ENCODE measurements around the gene ZPBP2. TPM values are rescaled to one million over a fixed set of nuclear protein-coding genes. Genes with fewer than 3 reads are reported as not detected.

ZPBP2 gene
- total RNA-seq, 1 donor = not detected

- DNase-seq (ENCODE audit: low read depth) = no peak
- TF ChIP-seq, protein P1, sequence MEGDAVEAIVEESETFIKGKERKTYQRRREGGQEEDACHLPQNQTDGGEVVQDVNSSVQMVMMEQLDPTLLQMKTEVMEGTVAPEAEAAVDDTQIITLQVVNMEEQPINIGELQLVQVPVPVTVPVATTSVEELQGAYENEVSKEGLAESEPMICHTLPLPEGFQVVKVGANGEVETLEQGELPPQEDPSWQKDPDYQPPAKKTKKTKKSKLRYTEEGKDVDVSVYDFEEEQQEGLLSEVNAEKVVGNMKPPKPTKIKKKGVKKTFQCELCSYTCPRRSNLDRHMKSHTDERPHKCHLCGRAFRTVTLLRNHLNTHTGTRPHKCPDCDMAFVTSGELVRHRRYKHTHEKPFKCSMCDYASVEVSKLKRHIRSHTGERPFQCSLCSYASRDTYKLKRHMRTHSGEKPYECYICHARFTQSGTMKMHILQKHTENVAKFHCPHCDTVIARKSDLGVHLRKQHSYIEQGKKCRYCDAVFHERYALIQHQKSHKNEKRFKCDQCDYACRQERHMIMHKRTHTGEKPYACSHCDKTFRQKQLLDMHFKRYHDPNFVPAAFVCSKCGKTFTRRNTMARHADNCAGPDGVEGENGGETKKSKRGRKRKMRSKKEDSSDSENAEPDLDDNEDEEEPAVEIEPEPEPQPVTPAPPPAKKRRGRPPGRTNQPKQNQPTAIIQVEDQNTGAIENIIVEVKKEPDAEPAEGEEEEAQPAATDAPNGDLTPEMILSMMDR (IDR thresholded peaks at IDR 0.05; ENCODE audit: insufficient read depth, low read length) = no peak
- peak overlapping the region; percentile 81 for H3K4me3 ChIP-seq (ENCODE audit: low read depth, low read length)
Measured at GRCh38 chr17:39926135-39926587, 58.2 kb downstream of the ZPBP2 start.

DNA sequence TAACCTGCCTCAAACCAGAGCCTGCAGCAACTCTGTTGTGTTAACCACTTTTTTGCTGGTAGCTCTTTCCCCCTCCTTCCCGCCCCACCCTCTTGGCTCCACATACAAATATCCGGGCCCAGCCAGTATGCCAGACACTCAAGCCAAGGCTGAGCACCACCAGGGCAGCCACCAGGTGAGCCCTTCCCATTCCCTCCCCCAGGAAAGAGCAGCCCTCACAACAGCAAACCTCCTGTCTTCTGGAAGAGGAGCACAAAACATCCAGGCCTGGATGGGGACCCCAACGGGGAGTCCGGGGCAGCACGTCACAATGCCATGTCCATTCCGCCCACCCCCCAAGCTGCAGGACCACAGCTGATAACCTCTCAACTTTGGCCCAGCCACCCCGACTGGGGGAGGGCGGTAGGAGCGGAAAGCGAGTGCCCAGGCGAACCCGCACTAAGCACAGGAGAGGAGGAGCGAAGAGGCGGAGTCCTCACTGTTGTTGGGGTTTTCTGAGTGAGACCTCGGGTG is 58.6 kb downstream of the ZPBP2 start:
- TF ChIP-seq, protein P1 (IDR thresholded peaks at IDR 0.05; ENCODE audit: insufficient read depth, low read length) = no peak
- H3K4me3 ChIP-seq (ENCODE audit: low read depth, low read length) = peak overlapping the region; percentile 81
- DNase-seq (ENCODE audit: low read depth) = peak; percentile 59

Small RNA genes within 50 kb of the gene (small RNA-seq; reads per million reads assigned to genes)
- not detected for gene AC090844.1

Other genes with a start within 250 kb of the ZPBP2 start
- gene PPP1R1B, start 241.2 kb upstream of the ZPBP2 start, total RNA-seq (ENCODE audit: low replicate concordance) = 4.1 and 9.0 TPM in 2 replicates
- 18.6 and 20.8 TPM in 2 replicates for gene STARD3, start 231.1 kb upstream of the ZPBP2 start, total RNA-seq (ENCODE audit: low replicate concordance)
- gene TCAP, start 202.9 kb upstream of the ZPBP2 start, total RNA-seq (ENCODE audit: low replicate concordance) = 0.36 and 0.49 TPM in 2 replicates
- not detected in 2 replicates for gene PNMT, start 199.7 kb upstream of the ZPBP2 start, total RNA-seq (ENCODE audit: low replicate concordance)
- 9.7 and 11.1 TPM in 2 replicates for gene PGAP3, start 180.1 kb upstream of the ZPBP2 start, total RNA-seq (ENCODE audit: low replicate concordance)
- gene ERBB2, start 168.1 kb upstream of the ZPBP2 start, total RNA-seq (ENCODE audit: low replicate concordance) = 37.4 and 67.0 TPM in 2 replicates
- 33.1 and 76.0 TPM in 2 replicates for gene MIEN1, start 137.7 kb upstream of the ZPBP2 start, total RNA-seq (ENCODE audit: low replicate concordance)
- 1.7 TPM in 1 of 2 replicates, not detected in the other for gene GRB7, start 130.3 kb upstream of the ZPBP2 start, total RNA-seq (ENCODE audit: low replicate concordance)
- not detected in 2 replicates for gene IKZF3, start 3.9 kb upstream of the ZPBP2 start, total RNA-seq (ENCODE audit: low replicate concordance)
- 3.5 and 39.4 TPM in 2 replicates for gene GSDMB, start 50.4 kb downstream of the ZPBP2 start, total RNA-seq (ENCODE audit: low replicate concordance)
- gene ORMDL3, start 59.4 kb downstream of the ZPBP2 start, total RNA-seq (ENCODE audit: low replicate concordance) = 46.9 and 71.7 TPM in 2 replicates
- gene LRRC3C, start 59.5 kb downstream of the ZPBP2 start, total RNA-seq (ENCODE audit: low replicate concordance) = not detected in 2 replicates
- not detected in 2 replicates for gene GSDMA, start 94.8 kb downstream of the ZPBP2 start, total RNA-seq (ENCODE audit: low replicate concordance)
- 41.9 and 73.5 TPM in 2 replicates for gene PSMD3, start 112.6 kb downstream of the ZPBP2 start, total RNA-seq (ENCODE audit: low replicate concordance)
- 0.25 TPM in 1 of 2 replicates, not detected in the other for gene CSF3, start 147.2 kb downstream of the ZPBP2 start, total RNA-seq (ENCODE audit: low replicate concordance)
- gene MED24, start 186.2 kb downstream of the ZPBP2 start, total RNA-seq (ENCODE audit: low replicate concordance) = 42.8 and 68.1 TPM in 2 replicates
- 23.0 and 26.0 TPM in 2 replicates for gene THRA, start 194.8 kb downstream of the ZPBP2 start, total RNA-seq (ENCODE audit: low replicate concordance)
- 2.8 and 6.5 TPM in 2 replicates for gene NR1D1, start 232.4 kb downstream of the ZPBP2 start, total RNA-seq (ENCODE audit: low replicate concordance)